ENCODE data around the gene PCP4. TPM values are rescaled to one million over a fixed set of nuclear protein-coding genes. Genes with fewer than 3 reads are reported as not detected.

The PCP4 gene
- total RNA-seq, 1 donor from 2014 or later = 5.4 TPM

- no peak overlapping the region for H3K27ac ChIP-seq (replicated peaks)
- TF ChIP-seq, protein P1, sequence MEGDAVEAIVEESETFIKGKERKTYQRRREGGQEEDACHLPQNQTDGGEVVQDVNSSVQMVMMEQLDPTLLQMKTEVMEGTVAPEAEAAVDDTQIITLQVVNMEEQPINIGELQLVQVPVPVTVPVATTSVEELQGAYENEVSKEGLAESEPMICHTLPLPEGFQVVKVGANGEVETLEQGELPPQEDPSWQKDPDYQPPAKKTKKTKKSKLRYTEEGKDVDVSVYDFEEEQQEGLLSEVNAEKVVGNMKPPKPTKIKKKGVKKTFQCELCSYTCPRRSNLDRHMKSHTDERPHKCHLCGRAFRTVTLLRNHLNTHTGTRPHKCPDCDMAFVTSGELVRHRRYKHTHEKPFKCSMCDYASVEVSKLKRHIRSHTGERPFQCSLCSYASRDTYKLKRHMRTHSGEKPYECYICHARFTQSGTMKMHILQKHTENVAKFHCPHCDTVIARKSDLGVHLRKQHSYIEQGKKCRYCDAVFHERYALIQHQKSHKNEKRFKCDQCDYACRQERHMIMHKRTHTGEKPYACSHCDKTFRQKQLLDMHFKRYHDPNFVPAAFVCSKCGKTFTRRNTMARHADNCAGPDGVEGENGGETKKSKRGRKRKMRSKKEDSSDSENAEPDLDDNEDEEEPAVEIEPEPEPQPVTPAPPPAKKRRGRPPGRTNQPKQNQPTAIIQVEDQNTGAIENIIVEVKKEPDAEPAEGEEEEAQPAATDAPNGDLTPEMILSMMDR (IDR thresholded peaks at IDR 0.05; ENCODE audit: borderline replicate concordance) = no peak
- DNase-seq = no peak
- intact Hi-C loops (cut with micrococcal nuclease) = no loop called here
- peaks cover 4% of the 10 kb centered on the region for H3K4me1 ChIP-seq
- no peaks in the 10 kb centered on the region for H3K9me3 ChIP-seq (replicated peaks)
- H3K4me3 ChIP-seq = no peak overlapping the region
- H3K36me3 ChIP-seq = no peaks in the 10 kb centered on the region
- peaks cover 5% of the 10 kb centered on the region for H3K27me3 ChIP-seq (ENCODE audit: low read depth)
Measured at GRCh38 chr21:39837861-39838359, 29.3 kb upstream of the PCP4 start.

- H3K27ac ChIP-seq (replicated peaks) = no peak overlapping the region
- no peaks in the 10 kb centered on the region for H3K36me3 ChIP-seq
- no peak overlapping the region for H3K4me3 ChIP-seq
- peaks cover 7% of the 10 kb centered on the region for H3K27me3 ChIP-seq (ENCODE audit: low read depth)
- TF ChIP-seq, protein P1 (IDR thresholded peaks at IDR 0.05; ENCODE audit: borderline replicate concordance) = no peak
- peaks cover 4% of the 10 kb centered on the region for H3K4me1 ChIP-seq
- no peak for DNase-seq
- intact Hi-C loops (cut with micrococcal nuclease) = no loop called here
- no peaks in the 10 kb centered on the region for H3K9me3 ChIP-seq (replicated peaks)
Measured at GRCh38 chr21:39840373-39841097, 26.7 kb upstream of the PCP4 start.

GRCh38 chr21:39842741-39843459 is 24.3 kb upstream of the PCP4 start:
- no peak overlapping the region for H3K4me3 ChIP-seq
- H3K36me3 ChIP-seq = no peaks in the 10 kb centered on the region
- peaks cover 4% of the 10 kb centered on the region for H3K4me1 ChIP-seq
- TF ChIP-seq, protein P1 (IDR thresholded peaks at IDR 0.05; ENCODE audit: borderline replicate concordance) = no peak
- H3K9me3 ChIP-seq (replicated peaks) = no peaks in the 10 kb centered on the region
- no peak overlapping the region for H3K27ac ChIP-seq (replicated peaks)
- peaks cover 7% of the 10 kb centered on the region for H3K27me3 ChIP-seq (ENCODE audit: low read depth)
- DNase-seq = no peak
- intact Hi-C loops (cut with micrococcal nuclease) = no loop called here

DNA sequence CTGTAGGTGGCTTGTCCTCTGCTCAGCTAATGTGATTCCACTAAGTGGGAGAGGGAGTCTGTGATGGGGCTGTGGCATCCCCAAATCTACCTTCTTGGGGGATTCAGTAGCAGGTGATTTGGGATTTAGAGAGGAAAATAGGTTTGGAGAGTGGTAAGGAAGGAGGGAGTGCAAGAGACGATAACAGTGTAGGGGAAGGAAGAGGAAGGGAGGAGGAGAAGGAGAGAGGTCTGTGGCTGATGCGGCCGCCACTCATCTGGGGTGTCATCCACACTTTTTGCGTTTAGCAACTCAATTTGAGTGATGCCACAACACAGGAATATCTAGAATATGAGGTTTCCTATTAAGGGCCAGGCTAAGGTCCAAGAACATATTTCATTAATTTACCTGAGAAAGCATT is 23.8 kb upstream of the PCP4 start:
- H3K4me1 ChIP-seq = peaks cover 4% of the 10 kb centered on the region
- H3K36me3 ChIP-seq = no peaks in the 10 kb centered on the region
- H3K9me3 ChIP-seq (replicated peaks) = no peaks in the 10 kb centered on the region
- intact Hi-C loops (cut with micrococcal nuclease) = no loop called here
- H3K27ac ChIP-seq (replicated peaks) = no peak overlapping the region
- H3K4me3 ChIP-seq = no peak overlapping the region
- TF ChIP-seq, protein P1 (IDR thresholded peaks at IDR 0.05; ENCODE audit: borderline replicate concordance) = no peak
- no peak for DNase-seq
- peaks cover 7% of the 10 kb centered on the region for H3K27me3 ChIP-seq (ENCODE audit: low read depth)

DNA sequence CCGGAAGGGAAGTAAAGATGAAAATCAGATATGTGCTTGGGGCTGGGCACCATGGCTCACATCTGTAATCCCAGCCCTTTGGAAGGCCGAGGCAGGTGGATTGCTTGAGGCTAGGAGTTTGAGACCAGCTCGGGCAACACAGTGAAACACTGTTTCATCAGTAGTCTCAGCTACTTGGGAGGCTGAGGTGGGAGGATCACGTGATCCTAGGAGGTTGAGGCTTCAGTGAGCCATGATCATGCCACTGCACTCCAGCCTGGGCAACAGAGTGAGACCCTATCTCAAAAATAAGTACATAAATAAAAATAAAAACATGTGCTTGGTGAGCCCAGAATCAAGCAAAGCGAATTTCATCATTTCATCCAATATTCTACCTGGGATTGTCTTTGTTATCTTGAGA is 23.3 kb upstream of the PCP4 start:
- no peak for DNase-seq
- H3K4me1 ChIP-seq = peaks cover 4% of the 10 kb centered on the region
- TF ChIP-seq, protein P1 (IDR thresholded peaks at IDR 0.05; ENCODE audit: borderline replicate concordance) = no peak
- H3K36me3 ChIP-seq = no peaks in the 10 kb centered on the region
- no peaks in the 10 kb centered on the region for H3K9me3 ChIP-seq (replicated peaks)
- no peak overlapping the region for H3K27ac ChIP-seq (replicated peaks)
- no peak overlapping the region for H3K4me3 ChIP-seq
- intact Hi-C loops (cut with micrococcal nuclease) = no loop called here
- peaks cover 7% of the 10 kb centered on the region for H3K27me3 ChIP-seq (ENCODE audit: low read depth)
